ENCODE measurements around the gene KPNB1. TPM values are rescaled to one million over a fixed set of nuclear protein-coding genes. Genes with fewer than 3 reads are reported as not detected.

Gene KPNB1
- total RNA-seq, 1 donor from 2014 or later, result 350 TPM

DNA sequence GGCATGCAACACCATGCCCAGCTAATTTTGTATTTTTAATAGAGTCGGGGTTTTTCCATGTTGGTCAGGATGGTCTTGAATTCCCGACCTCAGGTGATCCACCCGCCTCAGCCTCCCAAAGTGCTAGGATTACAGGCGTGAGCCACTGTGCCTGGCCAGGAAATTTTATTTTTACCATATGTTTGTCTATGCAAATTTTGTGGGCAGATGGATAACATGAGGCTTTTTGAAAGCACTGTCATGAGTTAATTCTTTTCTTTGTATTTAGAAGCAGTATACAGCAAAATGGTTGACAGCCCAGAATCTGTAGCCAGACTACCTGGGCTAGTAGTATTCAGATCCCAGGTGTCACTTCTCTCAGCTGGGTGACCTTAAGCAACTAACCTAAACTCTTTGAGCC is 8.5 kb upstream of the KPNB1 start:
- H3K27me3 Mint-ChIP-seq (ENCODE audit: unreplicated experiment), result no peaks in the 10 kb centered on the region
- peaks cover 2% of the 10 kb centered on the region for H3K9me3 Mint-ChIP-seq (ENCODE audit: unreplicated experiment)
- no peaks in the 10 kb centered on the region for H3K4me1 Mint-ChIP-seq (ENCODE audit: low read depth, unreplicated experiment)
- no peak for DNase-seq
- H3K27ac Mint-ChIP-seq (ENCODE audit: unreplicated experiment), result no peak overlapping the region
- no peak for TF ChIP-seq CTCF (IDR thresholded peaks at IDR 0.05; ENCODE audit: partially characterized antibody, unreplicated experiment)
- no peaks in the 10 kb centered on the region for H3K36me3 Mint-ChIP-seq (ENCODE audit: unreplicated experiment)
- no peak overlapping the region for H3K4me3 Mint-ChIP-seq (ENCODE audit: unreplicated experiment)

DNA sequence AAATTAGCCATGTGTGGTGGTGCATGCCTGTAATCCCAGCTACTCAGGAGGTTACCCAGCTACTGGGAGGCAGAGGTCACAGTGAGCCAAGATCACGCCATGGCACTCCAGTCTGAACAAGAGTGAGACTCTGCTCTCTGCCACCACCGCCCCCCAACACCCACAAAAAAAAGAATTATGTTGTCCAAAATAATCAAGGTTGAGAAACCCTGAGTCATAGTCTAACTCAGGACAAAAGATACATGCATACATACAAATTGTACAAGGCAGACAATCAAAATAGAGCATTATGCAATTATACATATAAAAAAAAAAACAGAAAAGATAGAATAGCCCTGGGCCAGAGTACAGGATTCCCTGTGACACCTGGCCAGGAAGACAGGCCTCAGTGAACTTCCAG is 6.6 kb upstream of the KPNB1 start:
- peaks cover 2% of the 10 kb centered on the region for H3K27me3 Mint-ChIP-seq (ENCODE audit: unreplicated experiment)
- no peak for DNase-seq
- H3K9me3 Mint-ChIP-seq (ENCODE audit: unreplicated experiment), result peaks cover 2% of the 10 kb centered on the region
- no peak for TF ChIP-seq CTCF (IDR thresholded peaks at IDR 0.05; ENCODE audit: partially characterized antibody, unreplicated experiment)
- no peak overlapping the region for H3K27ac Mint-ChIP-seq (ENCODE audit: unreplicated experiment)
- H3K4me1 Mint-ChIP-seq (ENCODE audit: low read depth, unreplicated experiment), result no peaks in the 10 kb centered on the region
- no peak overlapping the region for H3K4me3 Mint-ChIP-seq (ENCODE audit: unreplicated experiment)
- no peaks in the 10 kb centered on the region for H3K36me3 Mint-ChIP-seq (ENCODE audit: unreplicated experiment)

GRCh38 chr17:47644324-47644723 is 5.4 kb upstream of the KPNB1 start:
- no peak for TF ChIP-seq CTCF (IDR thresholded peaks at IDR 0.05; ENCODE audit: partially characterized antibody, unreplicated experiment)
- Mint-ChIP-seq H3K27me3 (ENCODE audit: unreplicated experiment) (peaks cover 2% of the 10 kb centered on the region), H3K9me3 (ENCODE audit: unreplicated experiment) (peaks cover 2% of the 10 kb centered on the region), H3K4me3 (ENCODE audit: unreplicated experiment) (no peak overlapping the region), H3K36me3 (ENCODE audit: unreplicated experiment) (no peaks in the 10 kb centered on the region), H3K4me1 (ENCODE audit: low read depth, unreplicated experiment) (peaks cover 2% of the 10 kb centered on the region), H3K27ac (ENCODE audit: unreplicated experiment) (no peak overlapping the region)
- DNase-seq, result no peak

- Mint-ChIP-seq H3K4me1 (ENCODE audit: low read depth, unreplicated experiment) (peaks cover 9% of the 10 kb centered on the region), H3K9me3 (ENCODE audit: unreplicated experiment) (peaks cover 2% of the 10 kb centered on the region), H3K27me3 (ENCODE audit: unreplicated experiment) (peaks cover 10% of the 10 kb centered on the region), H3K27ac (ENCODE audit: unreplicated experiment) (peak overlapping the region; percentile 28), H3K36me3 (ENCODE audit: unreplicated experiment) (no peaks in the 10 kb centered on the region), H3K4me3 (ENCODE audit: unreplicated experiment) (peak overlapping the region; percentile 98)
- TF ChIP-seq CTCF (IDR thresholded peaks at IDR 0.05; ENCODE audit: partially characterized antibody, unreplicated experiment), result no peak
- no peak for DNase-seq
These were observed 329 bp downstream of the KPNB1 start for GRCh38 chr17:47649972-47650524.

- no peaks in the 10 kb centered on the region for H3K36me3 Mint-ChIP-seq (ENCODE audit: unreplicated experiment)
- peaks cover 14% of the 10 kb centered on the region for H3K4me1 Mint-ChIP-seq (ENCODE audit: low read depth, unreplicated experiment)
- H3K9me3 Mint-ChIP-seq (ENCODE audit: unreplicated experiment), result peaks cover 2% of the 10 kb centered on the region
These were observed 1.1 kb downstream of the KPNB1 start for GRCh38 chr17:47650525-47651522.

More at GRCh38 chr17:47650525-47651522, 1.1 kb downstream of the KPNB1 start:
- peak overlapping the region; percentile 96 for H3K4me3 Mint-ChIP-seq (ENCODE audit: unreplicated experiment)
- no peak for TF ChIP-seq CTCF (IDR thresholded peaks at IDR 0.05; ENCODE audit: partially characterized antibody, unreplicated experiment)
- peak overlapping the region; percentile 79 for H3K27ac Mint-ChIP-seq (ENCODE audit: unreplicated experiment)
- peaks cover 10% of the 10 kb centered on the region for H3K27me3 Mint-ChIP-seq (ENCODE audit: unreplicated experiment)
- DNase-seq, result peak; percentile 97

Measured in glutamatergic neuron (in vitro differentiated cells).